GM10266 (cell line): ENCODE data around the gene RCE1.
"Not testable (repeated sequence)": the region's sequence is repeated elsewhere in the genome, so short reads cannot be mapped to it uniquely, and the experiment has no call there.

Source experiments
- DNase-seq: peaks from one replicate; pipeline ENCODE4 v3.0.0; 2012; ENCODE audit errors: extremely low spot score
- TF ChIP-seq, protein P1 (sequence below): IDR thresholded peaks from 2 replicates; pipeline ENCODE4 v1.5.1; 2012; ENCODE audit warnings: mild to moderate bottlenecking, low read depth; ENCODE audit not compliant: control insufficient read depth, insufficient read depth; ENCODE audit errors: missing control alignments

The RCE1 gene, protein sequence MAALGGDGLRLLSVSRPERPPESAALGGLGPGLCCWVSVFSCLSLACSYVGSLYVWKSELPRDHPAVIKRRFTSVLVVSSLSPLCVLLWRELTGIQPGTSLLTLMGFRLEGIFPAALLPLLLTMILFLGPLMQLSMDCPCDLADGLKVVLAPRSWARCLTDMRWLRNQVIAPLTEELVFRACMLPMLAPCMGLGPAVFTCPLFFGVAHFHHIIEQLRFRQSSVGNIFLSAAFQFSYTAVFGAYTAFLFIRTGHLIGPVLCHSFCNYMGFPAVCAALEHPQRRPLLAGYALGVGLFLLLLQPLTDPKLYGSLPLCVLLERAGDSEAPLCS

DNA sequence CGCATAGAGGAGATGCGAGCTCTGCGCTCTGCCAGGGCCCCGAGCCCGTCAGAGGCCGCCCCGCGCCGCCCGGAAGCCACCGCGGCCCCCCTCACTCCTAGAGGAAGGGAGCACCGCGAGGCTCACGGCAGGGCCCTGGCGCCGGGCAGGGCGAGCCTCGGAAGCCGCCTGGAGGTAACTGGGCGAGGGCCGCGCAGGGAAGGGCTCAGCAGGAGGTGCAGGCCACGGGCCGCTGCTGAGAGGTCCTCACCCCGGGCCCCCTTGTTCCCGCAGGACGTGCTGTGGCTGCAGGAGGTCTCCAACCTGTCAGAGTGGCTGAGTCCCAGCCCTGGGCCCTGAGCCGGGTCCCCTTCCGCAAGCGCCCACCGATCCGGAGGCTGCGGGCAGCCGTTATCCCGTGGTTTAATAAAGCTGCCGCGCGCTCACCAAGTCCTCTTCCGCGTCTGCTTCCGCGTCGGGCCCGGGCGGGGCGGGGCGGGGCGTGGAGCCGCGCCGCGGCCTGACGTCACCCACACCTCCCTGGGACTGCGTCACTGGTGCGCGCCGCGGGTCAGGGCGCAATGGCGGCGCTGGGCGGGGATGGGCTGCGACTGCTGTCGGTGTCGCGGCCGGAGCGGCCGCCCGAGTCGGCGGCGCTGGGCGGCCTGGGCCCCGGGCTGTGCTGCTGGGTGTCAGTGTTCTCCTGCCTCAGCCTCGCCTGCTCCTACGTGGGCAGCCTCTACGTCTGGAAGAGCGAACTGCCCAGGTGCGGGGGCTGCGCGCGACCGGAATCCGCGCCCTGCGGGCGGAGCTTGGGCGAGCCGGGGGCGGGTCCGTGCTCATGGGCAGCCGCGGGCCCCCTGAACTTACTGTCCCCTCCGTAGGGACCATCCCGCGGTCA, at the start of gene RCE1:
TSS of gene RCE1 (plus strand) at position 546 of the 880 bp plus-strand sequence. CDS start at position 561, 15 bp downstream.
- TF ChIP-seq, protein P1, sequence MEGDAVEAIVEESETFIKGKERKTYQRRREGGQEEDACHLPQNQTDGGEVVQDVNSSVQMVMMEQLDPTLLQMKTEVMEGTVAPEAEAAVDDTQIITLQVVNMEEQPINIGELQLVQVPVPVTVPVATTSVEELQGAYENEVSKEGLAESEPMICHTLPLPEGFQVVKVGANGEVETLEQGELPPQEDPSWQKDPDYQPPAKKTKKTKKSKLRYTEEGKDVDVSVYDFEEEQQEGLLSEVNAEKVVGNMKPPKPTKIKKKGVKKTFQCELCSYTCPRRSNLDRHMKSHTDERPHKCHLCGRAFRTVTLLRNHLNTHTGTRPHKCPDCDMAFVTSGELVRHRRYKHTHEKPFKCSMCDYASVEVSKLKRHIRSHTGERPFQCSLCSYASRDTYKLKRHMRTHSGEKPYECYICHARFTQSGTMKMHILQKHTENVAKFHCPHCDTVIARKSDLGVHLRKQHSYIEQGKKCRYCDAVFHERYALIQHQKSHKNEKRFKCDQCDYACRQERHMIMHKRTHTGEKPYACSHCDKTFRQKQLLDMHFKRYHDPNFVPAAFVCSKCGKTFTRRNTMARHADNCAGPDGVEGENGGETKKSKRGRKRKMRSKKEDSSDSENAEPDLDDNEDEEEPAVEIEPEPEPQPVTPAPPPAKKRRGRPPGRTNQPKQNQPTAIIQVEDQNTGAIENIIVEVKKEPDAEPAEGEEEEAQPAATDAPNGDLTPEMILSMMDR = no peak
- DNase-seq = peak; percentile 98

DNA sequence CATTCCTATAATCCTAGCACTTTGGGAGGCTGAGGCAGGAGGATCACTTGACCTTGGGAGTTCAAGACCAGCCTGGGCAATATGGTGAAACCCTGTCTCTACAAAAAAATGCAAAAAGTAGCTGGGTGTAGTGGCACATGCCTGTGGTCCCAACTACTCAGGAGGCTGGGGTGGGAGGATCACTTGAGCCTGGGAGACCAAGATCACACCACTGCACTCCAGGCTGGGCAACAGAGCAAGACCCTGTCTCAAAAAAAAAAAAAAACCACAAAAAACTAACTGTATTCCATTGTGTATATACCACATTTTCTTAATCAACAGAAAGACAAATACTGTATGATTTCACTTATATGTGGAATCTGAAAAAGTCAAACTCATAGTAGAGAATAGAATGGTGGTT, 43.4 kb upstream of the RCE1 start:
- not testable (repeated sequence) for DNase-seq

DNA sequence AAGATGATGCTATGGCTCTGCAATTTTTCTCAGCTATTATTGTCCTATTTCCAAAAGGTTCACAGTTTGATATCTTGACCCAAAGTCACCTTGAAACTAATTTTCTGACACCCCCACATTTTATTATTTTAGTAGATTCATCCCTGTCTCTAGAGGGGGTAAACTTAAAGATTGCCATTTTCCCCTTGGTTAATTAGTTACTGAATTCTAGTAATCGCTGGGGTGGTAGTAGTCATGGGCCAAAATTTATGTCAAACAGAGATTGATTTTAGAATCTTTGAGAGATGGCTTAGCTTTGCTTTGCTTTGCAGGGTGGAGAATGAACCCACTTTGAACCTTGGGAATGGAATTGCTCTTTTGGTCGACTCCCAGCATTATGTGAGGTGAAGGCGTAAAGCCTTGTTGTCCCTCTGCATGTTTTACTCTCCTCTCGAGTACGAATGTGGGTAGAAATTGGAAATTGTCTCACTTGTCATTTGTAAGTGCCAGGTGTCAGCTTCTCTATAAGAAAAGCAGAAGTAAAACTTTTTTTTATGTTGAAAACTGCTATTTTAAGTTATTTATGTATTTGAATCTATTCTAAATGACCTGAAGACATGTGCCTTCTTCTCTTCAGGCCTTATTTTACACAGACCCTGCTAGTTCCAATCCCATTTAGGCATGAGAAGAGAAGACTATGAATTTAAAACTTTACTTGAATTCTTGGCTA, 42.4 kb upstream of the RCE1 start:
- DNase-seq = peak; percentile 22
- TF ChIP-seq, protein P1 = no peak

DNA sequence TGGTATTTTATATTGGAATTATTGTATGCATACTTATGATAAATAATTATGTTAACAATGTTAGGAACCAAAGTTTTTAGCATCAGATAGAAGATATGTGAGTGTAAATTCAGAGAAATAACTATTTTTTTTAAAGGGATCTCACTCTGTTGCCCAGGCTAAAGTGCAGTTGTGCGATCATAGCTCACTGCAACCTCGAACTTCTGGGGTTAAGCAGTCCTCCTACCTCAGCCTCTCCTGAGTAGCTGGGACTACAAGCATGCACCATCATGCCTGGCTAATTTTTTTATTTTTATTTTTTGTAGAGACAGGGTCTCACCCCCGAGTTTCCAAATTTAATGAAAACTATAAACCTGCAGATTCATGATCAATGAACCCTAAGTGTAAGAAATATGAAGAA, 33.6 kb upstream of the RCE1 start:
- TF ChIP-seq, protein P1 = no peak
- DNase-seq = no peak

DNA sequence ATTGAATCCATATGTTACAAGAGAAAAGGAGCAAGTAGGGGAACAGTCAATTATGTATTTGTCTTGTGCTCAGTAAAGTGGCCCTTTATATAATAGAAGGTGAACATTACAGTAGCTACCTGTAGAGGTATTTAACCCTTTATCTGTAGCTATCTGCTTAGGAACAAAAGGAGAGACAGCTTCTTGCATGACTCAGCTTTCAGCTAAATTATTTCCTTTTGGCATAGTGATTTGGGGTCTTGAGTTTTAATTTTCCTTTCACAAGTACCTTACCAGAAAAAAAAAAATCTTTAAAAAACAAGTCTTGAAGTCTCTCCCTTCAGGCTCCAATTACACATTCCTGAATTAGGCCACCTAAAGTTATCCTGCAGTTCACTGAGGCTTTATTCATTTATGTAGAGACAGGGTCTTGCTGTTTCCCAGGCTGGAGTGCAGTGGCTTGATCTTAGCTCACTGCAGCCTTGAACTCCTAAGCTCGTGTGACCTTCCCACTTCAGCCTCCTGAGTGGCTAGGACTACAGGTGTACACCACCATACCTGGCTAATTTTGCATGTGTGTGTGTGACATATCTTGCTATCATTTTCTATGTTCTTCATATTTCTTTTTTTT, 32.6 kb upstream of the RCE1 start:
- TF ChIP-seq, protein P1 = no peak
- no peak for DNase-seq

DNA sequence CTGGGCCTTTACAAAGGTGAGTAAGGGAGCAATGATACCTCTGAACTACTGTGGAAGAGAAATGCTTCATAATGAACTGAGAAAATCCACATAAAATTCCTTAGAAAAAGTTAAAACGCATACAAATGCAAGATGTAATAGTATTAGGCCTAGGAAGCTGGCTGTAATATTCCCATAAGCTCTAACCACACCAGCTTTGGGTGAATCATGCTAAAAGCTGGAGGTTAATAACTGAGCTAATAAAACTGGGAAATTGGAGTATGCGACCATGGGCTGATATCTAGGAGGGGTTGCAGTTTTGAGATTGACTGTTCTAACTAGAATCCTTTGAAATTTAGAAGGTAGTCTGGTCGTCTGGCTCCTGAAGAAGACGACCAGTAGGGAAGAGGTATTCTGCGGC, 28.6 kb upstream of the RCE1 start:
- TF ChIP-seq, protein P1 = no peak
- DNase-seq = no peak

DNA sequence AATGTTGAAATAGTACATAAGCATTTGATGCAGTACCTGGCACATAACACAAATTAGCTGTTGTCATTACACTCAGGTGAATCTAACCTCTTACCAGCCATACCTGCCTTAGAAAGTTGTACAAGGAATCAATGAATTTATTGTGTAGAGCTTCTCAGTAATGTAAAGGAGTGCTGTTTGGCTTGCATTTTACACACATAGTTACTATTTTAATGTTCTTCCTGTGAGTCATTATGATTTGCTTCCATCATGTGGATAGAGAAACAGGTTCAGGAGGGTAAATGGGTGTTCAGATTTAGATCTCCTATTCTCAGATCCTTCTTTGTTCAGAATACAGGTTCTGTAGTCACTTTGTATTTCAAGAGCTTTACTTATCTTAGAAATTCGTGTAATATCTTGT, 27.6 kb upstream of the RCE1 start:
- TF ChIP-seq, protein P1 = no peak
- DNase-seq = no peak
